DOHH2 (cell line): ENCODE data around the gene TAF4B.
"Not testable (repeated sequence)": the region's sequence is repeated elsewhere in the genome, so short reads cannot be mapped to it uniquely, and the experiment has no call there.

Experiments
- H3F3A ChIP-seq: fragments of 200-600 bp; sonication (generic), shearing (Covaris generic); 2 replicates; pipeline ENCODE4 v1.6.0; 2016; ENCODE audit warnings: antibody characterized with exemption, mild to moderate bottlenecking; ENCODE audit not compliant: control insufficient read depth, insufficient read depth
- H3K27ac ChIP-seq: fragments of 200-600 bp; sonication (generic); 2 replicates; pipeline ENCODE4 v1.5.1; 2014; ENCODE audit warnings: low read depth, mild to moderate bottlenecking, low read length, moderate library complexity
- H3K27me3 ChIP-seq: fragments of 200-600 bp; sonication (generic); 2 replicates; pipeline ENCODE4 v1.6.1; 2014; ENCODE audit warnings: mild to moderate bottlenecking, low read length, mixed read lengths; ENCODE audit not compliant: control insufficient read depth
- H3K36me3 ChIP-seq: fragments of 200-600 bp; sonication (generic); 2 replicates; pipeline ENCODE4 v1.6.1; 2014; ENCODE audit warnings: mild to moderate bottlenecking, low read length, moderate library complexity, mixed read lengths; ENCODE audit not compliant: control insufficient read depth
- H3K4me1 ChIP-seq: fragments of 200-600 bp; sonication (generic); 2 replicates; pipeline ENCODE4 v1.6.1; 2014; ENCODE audit warnings: mild to moderate bottlenecking, low read length, mixed read lengths; ENCODE audit not compliant: control insufficient read depth
- H3K4me2 ChIP-seq: fragments of 200-600 bp; sonication (generic); 2 replicates; pipeline ENCODE4 v1.6.0; 2014; ENCODE audit warnings: mild to moderate bottlenecking, low read length, moderate library complexity
- H3K4me3 ChIP-seq: fragments of 200-600 bp; sonication (generic); 2 replicates; pipeline ENCODE4 v1.5.1; 2014; ENCODE audit warnings: mild to moderate bottlenecking, low read length, mixed read lengths
- H3K79me2 ChIP-seq: fragments of 200-600 bp; sonication (generic); 2 replicates; pipeline ENCODE4 v1.6.1; 2014; ENCODE audit warnings: mild to moderate bottlenecking, low read length, mixed read lengths; ENCODE audit not compliant: control insufficient read depth
- H3K9me2 ChIP-seq: fragments of 200-600 bp; sonication (generic); replicated peaks from 2 replicates; pipeline ENCODE4 v1.6.1; 2014; ENCODE audit warnings: mild to moderate bottlenecking, low read length, mixed read lengths; ENCODE audit not compliant: control insufficient read depth
- H3K9me3 ChIP-seq: fragments of 200-600 bp; sonication (generic); 2 replicates; pipeline ENCODE4 v1.6.1; 2014; ENCODE audit warnings: antibody characterized with exemption, low read length, mixed read lengths; ENCODE audit not compliant: control insufficient read depth, insufficient read depth
- H4K20me1 ChIP-seq: fragments of 200-600 bp; sonication (generic); 2 replicates; pipeline ENCODE4 v1.6.0; 2014; ENCODE audit warnings: low read depth, mild to moderate bottlenecking, antibody characterized with exemption, low read length, moderate library complexity; ENCODE audit not compliant: control insufficient read depth, insufficient read depth
- EZH2phosphoT487 ChIP-seq: fragments of 200-600 bp; sonication (generic); IDR thresholded peaks from 2 replicates; pipeline ENCODE4 v1.6.1; 2017; ENCODE audit warnings: borderline replicate concordance, mild to moderate bottlenecking, antibody characterized with exemption, low read length, moderate library complexity, mixed read lengths
- TF ChIP-seq, protein P1 (sequence below): fragments of 200-600 bp; sonication (generic); IDR thresholded peaks from one replicate; pipeline ENCODE4 v1.5.1; 2014; ENCODE audit warnings: antibody characterized with exemption, mild to moderate bottlenecking, low read depth, low read length; ENCODE audit not compliant: poor library complexity, severe bottlenecking

Gene TAF4B

DNA sequence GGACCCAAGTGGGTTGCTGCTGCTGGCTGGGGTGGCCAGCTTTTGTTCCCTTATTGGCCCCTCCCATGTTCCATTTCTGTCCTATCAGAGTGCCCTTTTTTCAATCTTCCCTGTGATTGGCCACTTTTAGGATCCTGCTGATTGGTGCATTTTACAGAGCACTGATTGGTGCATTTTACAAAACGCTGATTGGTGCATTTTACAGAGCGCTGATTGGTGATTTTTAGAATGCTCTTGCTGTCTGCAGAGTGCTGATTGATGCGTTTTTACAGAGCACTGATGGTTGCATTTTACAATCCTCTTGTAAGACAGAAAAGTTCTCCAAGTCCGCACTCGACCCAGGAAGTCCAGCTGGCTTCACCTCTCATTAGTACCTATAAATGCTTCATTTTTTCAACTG, 19.2 kb downstream of the TAF4B start:
- H3K4me2 ChIP-seq, H3K36me3 ChIP-seq, H3K27me3 ChIP-seq, H3K4me1 ChIP-seq, H3K9me2 ChIP-seq, H4K20me1 ChIP-seq, H3K27ac ChIP-seq, H3F3A ChIP-seq, H3K4me3 ChIP-seq: not testable (repeated sequence)
- H3K9me3 ChIP-seq = peaks cover 14% of the 10 kb centered on the region
- H3K79me2 ChIP-seq = peaks cover 66% of the 10 kb centered on the region

DNA sequence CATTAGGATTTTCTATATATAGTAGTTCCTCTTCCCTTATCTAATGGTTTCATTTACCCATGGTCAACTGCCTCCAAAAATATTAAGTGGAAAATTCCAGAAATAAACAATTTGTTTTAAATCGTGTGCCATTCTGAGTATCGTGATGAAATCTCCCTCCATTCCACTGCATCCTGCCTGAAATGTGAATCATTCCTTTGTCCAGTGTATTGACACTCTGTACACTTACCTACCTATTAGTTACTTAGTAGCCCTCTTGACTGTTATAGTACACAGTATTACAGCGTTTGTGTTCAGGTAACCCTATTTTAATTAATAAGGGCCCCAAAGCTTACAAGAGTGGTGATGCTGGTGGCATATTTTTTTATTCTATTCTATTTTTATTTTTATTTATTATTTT, 26.2 kb downstream of the TAF4B start:
- H4K20me1 ChIP-seq = no peaks in the 10 kb centered on the region
- H3K36me3 ChIP-seq = no peaks in the 10 kb centered on the region
- H3K9me3 ChIP-seq = no peaks in the 10 kb centered on the region
- H3K27ac ChIP-seq = no peak overlapping the region
- H3K27me3 ChIP-seq = no peaks in the 10 kb centered on the region
- peaks cover 32% of the 10 kb centered on the region for H3K4me1 ChIP-seq
- H3K9me2 ChIP-seq = no peaks in the 10 kb centered on the region
- H3F3A ChIP-seq = peaks cover 5% of the 10 kb centered on the region; the same call in 1 of the 2 replicates
- no peak overlapping the region for H3K4me2 ChIP-seq
- no peak overlapping the region for H3K4me3 ChIP-seq
- TF ChIP-seq, protein P1, sequence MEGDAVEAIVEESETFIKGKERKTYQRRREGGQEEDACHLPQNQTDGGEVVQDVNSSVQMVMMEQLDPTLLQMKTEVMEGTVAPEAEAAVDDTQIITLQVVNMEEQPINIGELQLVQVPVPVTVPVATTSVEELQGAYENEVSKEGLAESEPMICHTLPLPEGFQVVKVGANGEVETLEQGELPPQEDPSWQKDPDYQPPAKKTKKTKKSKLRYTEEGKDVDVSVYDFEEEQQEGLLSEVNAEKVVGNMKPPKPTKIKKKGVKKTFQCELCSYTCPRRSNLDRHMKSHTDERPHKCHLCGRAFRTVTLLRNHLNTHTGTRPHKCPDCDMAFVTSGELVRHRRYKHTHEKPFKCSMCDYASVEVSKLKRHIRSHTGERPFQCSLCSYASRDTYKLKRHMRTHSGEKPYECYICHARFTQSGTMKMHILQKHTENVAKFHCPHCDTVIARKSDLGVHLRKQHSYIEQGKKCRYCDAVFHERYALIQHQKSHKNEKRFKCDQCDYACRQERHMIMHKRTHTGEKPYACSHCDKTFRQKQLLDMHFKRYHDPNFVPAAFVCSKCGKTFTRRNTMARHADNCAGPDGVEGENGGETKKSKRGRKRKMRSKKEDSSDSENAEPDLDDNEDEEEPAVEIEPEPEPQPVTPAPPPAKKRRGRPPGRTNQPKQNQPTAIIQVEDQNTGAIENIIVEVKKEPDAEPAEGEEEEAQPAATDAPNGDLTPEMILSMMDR = no peak
- TF ChIP-seq EZH2phosphoT487 = no peak
- peaks cover 74% of the 10 kb centered on the region for H3K79me2 ChIP-seq

DNA sequence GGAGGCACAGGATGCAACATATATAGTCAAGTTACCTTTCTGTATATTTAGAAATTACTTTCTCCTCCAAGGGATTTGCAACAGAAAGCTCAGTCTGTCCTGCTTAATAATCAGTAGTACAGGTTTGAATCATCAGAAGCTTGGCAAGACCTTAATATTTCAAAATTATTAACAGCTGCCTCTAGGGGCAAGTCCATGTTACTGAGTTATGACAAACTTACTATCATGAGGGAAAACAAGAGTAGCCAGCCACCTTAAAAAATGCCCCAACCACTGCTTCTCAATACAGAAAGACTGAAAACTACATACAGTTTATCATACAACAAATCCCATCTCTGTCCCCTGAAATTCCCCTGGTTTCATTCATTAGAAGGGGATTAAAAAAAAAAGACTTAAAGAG, 28.6 kb downstream of the TAF4B start:
- H3K4me2 ChIP-seq = peak overlapping the region; percentile 46
- H3K4me3 ChIP-seq = peak overlapping the region; percentile 15; the same call in 1 of the 2 replicates
- not testable (repeated sequence) for H3K36me3 ChIP-seq, H3K27me3 ChIP-seq, H3K9me3 ChIP-seq, H4K20me1 ChIP-seq, H3K27ac ChIP-seq, H3F3A ChIP-seq, H3K9me2 ChIP-seq
- H3K4me1 ChIP-seq = peaks cover 32% of the 10 kb centered on the region
- H3K79me2 ChIP-seq = peaks cover 80% of the 10 kb centered on the region

DNA sequence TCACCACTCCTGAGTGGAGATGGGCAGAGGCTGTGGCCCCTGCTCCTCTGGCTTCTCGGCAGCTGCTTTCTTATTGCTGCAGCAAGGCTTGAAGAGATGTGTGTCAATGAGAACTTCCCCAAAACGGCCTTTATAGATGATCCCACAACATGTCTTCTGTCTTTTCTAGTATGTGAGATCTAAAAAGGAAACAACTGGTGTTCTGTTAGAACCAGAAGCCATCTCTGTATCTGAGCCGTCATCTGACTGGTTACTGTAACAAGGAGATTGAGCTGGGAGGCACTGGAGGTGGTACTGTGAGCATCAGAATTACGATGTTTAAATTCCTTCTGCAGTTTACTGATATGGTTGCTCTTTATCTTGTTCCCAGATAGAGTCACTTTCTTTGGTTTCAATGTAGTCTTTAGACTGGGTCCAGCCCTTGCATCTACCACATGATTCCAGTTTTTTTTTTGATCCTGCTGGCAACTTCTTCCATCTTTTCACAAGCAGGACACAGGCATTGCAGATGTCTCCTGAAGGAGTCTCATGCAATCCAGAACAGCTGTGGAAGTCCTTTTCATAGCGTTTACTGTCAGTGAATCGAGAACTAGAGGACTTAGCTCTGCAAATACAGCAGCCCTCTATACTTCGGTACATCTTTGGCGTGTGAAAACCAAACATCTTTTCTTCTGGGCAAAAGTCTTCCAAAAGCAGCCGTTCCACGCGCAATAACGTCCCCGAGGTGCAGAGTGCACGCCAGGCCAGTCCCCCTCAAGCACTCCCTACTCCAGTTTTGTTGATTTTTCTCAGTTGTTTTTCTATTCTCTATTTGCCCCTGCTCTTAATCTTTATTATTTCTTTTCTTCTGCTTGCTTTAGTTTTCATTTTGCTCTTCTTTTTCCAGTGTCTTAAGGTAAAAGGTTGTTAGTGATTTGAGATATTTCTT, 29.7 kb downstream of the TAF4B start:
- H3K4me1 ChIP-seq = peaks cover 32% of the 10 kb centered on the region
- no peaks in the 10 kb centered on the region for H3K36me3 ChIP-seq
- no peak overlapping the region for H3K27ac ChIP-seq
- H3K4me3 ChIP-seq = peak overlapping the region; percentile 6; the same call in 1 of the 2 replicates
- H4K20me1 ChIP-seq = no peaks in the 10 kb centered on the region
- H3K27me3 ChIP-seq = no peaks in the 10 kb centered on the region
- peak overlapping the region; percentile 46 for H3K4me2 ChIP-seq
- no peaks in the 10 kb centered on the region for H3K9me3 ChIP-seq
- TF ChIP-seq, protein P1 = no peak
- TF ChIP-seq EZH2phosphoT487 = no peak
- peaks cover under 1% of the 10 kb centered on the region; the same call in 1 of the 2 replicates for H3F3A ChIP-seq
- no peaks in the 10 kb centered on the region for H3K9me2 ChIP-seq
- H3K79me2 ChIP-seq = peaks cover 82% of the 10 kb centered on the region
